ENCODE data around the gene MIPEP. TPM values are rescaled to one million over a fixed set of nuclear protein-coding genes. Genes with fewer than 3 reads are reported as not detected.

Gene MIPEP
- total and polyA plus RNA-seq, 10 of the 15 experiments (the other 5 are each of a cell fraction or from before 2014, with no cell fraction given), result 15.6 to 56.2 (median 29.8) TPM

DNA sequence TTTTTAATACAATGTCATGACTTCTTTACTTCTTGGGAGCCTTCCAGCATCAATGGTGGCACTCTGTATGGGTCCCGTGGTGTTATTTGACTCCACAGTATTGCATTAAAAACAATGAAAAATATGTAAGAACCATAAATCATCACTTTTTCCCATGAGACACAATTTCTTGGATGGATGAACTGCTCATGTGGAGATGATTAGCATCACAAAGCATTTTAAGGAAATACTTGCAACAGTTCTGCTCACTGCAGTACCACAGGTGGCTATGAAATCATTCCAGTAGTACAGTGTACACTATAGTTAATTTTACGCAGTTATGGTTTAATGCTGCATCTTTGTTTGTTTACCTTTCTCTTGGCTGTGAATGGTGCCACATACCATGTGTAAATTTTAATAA lies 45.3 kb upstream of the MIPEP start:
- Histone ChIP-seq H3K4me2 (ENCODE audit: control insufficient read depth, insufficient read depth) (no peak overlapping the region), H3K4me1 (ENCODE audit: control insufficient read depth, insufficient read depth, low read length) (no peaks in the 10 kb centered on the region), H3K36me3 (ENCODE audit: control insufficient read depth in 2 of 2, insufficient read depth in 2 of 2, low read length in 1 of 2) (no peaks in the 10 kb centered on the region), H4K20me1 (ENCODE audit: control insufficient read depth, insufficient read depth) (no peaks in the 10 kb centered on the region), H3K9ac (ENCODE audit: control insufficient read depth, insufficient read depth, low read length) (no peak overlapping the region), H3K27me3 (replicated peaks in 1 of 2; ENCODE audit: control insufficient read depth in 2 of 2, insufficient read depth in 2 of 2, low read length in 1 of 2) (no peaks in the 10 kb centered on the region; a peak in 1 of 4 replicates), H3K9me3 (replicated peaks; ENCODE audit: control insufficient read depth, insufficient read depth, low read length) (no peaks in the 10 kb centered on the region), H3K27ac (ENCODE audit: control insufficient read depth, insufficient read depth) (no peak overlapping the region), H3K79me2 (ENCODE audit: control insufficient read depth, insufficient read depth, low read length) (no peaks in the 10 kb centered on the region), H2AFZ (ENCODE audit: control insufficient read depth, low read depth, low read length) (no peak overlapping the region), H3K4me3 (no peak overlapping the region)
- RAD21 ChIA-PET (ENCODE audit: unreplicated experiment), result no interaction called here
- FAIRE-seq (no peak), DNase-seq (ENCODE audit: low read depth, low spot score) (no peak), ATAC-seq (no peak)
- intact Hi-C loops (cut with micrococcal nuclease; ENCODE audit: unreplicated experiment) (no loop called here), in situ Hi-C loops (cut with MboI) (no loop called here)
- POLR2A ChIA-PET, result no interaction called here
- SMC1A ChIA-PET (ENCODE audit: uncharacterized antibody, unreplicated experiment), result no interaction called here
- CTCF ChIA-PET, result interaction anchor here (1.3 kb wide), 1 partner anchor 22 kb away, joined by 3 read pairs; no protein-coding TSS in a partner anchor
- no TSS peak for BruUV-seq (replicated peaks)
- WGBS (ENCODE audit: insufficient coverage, insufficient replicate concordance, low lambda C conversion rate, missing lambda C conversion rate), result 59% methylated on average over 2 of the region's 2 CpGs
- TF ChIP-seq PAX5 (IDR thresholded peaks at IDR 0.05; ENCODE audit: borderline replicate concordance, low read depth, low read length) (no peak), CBFB (IDR thresholded peaks at IDR 0.05; ENCODE audit: low read depth) (no peak), BHLHE40 (IDR thresholded peaks at IDR 0.05; ENCODE audit: borderline replicate concordance in 1 of 2, low read depth in 2 of 2, low read length in 1 of 2) (no peak), PAX8 (IDR thresholded peaks at IDR 0.05) (no peak), TCF3 (IDR thresholded peaks at IDR 0.05; ENCODE audit: borderline replicate concordance, insufficient read depth, low read depth, low read length) (no peak), ZNF274 (IDR thresholded peaks at IDR 0.05; ENCODE audit: insufficient read depth, insufficient read length) (no peak), NFIC (IDR thresholded peaks at IDR 0.05; ENCODE audit: low read depth, low read length) (no peak), KDM1A (IDR thresholded peaks at IDR 0.05; ENCODE audit: borderline replicate concordance) (no peak), SMAD1 (IDR thresholded peaks at IDR 0.05; ENCODE audit: low read depth, partially characterized antibody) (no peak), HDAC6 (IDR thresholded peaks at IDR 0.05; ENCODE audit: unreplicated experiment) (no peak), PML (IDR thresholded peaks at IDR 0.05; ENCODE audit: low read length) (no peak), HDGF (IDR thresholded peaks at IDR 0.05) (no peak)
- TF ChIP-seq, protein P1, sequence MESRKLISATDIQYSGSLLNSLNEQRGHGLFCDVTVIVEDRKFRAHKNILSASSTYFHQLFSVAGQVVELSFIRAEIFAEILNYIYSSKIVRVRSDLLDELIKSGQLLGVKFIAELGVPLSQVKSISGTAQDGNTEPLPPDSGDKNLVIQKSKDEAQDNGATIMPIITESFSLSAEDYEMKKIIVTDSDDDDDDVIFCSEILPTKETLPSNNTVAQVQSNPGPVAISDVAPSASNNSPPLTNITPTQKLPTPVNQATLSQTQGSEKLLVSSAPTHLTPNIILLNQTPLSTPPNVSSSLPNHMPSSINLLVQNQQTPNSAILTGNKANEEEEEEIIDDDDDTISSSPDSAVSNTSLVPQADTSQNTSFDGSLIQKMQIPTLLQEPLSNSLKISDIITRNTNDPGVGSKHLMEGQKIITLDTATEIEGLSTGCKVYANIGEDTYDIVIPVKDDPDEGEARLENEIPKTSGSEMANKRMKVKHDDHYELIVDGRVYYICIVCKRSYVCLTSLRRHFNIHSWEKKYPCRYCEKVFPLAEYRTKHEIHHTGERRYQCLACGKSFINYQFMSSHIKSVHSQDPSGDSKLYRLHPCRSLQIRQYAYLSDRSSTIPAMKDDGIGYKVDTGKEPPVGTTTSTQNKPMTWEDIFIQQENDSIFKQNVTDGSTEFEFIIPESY (IDR thresholded peaks at IDR 0.05), result no peak
- TF ChIP-seq, protein P2, sequence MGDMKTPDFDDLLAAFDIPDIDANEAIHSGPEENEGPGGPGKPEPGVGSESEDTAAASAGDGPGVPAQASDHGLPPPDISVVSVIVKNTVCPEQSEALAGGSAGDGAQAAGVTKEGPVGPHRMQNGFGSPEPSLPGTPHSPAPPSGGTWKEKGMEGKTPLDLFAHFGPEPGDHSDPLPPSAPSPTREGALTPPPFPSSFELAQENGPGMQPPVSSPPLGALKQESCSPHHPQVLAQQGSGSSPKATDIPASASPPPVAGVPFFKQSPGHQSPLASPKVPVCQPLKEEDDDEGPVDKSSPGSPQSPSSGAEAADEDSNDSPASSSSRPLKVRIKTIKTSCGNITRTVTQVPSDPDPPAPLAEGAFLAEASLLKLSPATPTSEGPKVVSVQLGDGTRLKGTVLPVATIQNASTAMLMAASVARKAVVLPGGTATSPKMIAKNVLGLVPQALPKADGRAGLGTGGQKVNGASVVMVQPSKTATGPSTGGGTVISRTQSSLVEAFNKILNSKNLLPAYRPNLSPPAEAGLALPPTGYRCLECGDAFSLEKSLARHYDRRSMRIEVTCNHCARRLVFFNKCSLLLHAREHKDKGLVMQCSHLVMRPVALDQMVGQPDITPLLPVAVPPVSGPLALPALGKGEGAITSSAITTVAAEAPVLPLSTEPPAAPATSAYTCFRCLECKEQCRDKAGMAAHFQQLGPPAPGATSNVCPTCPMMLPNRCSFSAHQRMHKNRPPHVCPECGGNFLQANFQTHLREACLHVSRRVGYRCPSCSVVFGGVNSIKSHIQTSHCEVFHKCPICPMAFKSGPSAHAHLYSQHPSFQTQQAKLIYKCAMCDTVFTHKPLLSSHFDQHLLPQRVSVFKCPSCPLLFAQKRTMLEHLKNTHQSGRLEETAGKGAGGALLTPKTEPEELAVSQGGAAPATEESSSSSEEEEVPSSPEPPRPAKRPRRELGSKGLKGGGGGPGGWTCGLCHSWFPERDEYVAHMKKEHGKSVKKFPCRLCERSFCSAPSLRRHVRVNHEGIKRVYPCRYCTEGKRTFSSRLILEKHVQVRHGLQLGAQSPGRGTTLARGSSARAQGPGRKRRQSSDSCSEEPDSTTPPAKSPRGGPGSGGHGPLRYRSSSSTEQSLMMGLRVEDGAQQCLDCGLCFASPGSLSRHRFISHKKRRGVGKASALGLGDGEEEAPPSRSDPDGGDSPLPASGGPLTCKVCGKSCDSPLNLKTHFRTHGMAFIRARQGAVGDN (IDR thresholded peaks at IDR 0.05), result no peak
- TF ChIP-seq, protein P3, sequence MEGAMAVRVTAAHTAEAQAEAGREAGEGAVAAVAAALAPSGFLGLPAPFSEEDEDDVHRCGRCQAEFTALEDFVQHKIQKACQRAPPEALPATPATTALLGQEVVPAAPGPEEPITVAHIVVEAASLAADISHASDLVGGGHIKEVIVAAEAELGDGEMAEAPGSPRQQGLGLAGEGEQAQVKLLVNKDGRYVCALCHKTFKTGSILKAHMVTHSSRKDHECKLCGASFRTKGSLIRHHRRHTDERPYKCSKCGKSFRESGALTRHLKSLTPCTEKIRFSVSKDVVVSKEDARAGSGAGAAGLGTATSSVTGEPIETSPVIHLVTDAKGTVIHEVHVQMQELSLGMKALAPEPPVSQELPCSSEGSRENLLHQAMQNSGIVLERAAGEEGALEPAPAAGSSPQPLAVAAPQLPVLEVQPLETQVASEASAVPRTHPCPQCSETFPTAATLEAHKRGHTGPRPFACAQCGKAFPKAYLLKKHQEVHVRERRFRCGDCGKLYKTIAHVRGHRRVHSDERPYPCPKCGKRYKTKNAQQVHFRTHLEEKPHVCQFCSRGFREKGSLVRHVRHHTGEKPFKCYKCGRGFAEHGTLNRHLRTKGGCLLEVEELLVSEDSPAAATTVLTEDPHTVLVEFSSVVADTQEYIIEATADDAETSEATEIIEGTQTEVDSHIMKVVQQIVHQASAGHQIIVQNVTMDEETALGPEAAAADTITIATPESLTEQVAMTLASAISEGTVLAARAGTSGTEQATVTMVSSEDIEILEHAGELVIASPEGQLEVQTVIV (IDR thresholded peaks at IDR 0.05; ENCODE audit: borderline replicate concordance, partially characterized antibody), result no peak
- TF ChIP-seq, protein P4, sequence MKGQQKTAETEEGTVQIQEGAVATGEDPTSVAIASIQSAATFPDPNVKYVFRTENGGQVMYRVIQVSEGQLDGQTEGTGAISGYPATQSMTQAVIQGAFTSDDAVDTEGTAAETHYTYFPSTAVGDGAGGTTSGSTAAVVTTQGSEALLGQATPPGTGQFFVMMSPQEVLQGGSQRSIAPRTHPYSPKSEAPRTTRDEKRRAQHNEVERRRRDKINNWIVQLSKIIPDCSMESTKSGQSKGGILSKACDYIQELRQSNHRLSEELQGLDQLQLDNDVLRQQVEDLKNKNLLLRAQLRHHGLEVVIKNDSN (IDR thresholded peaks at IDR 0.05; ENCODE audit: borderline replicate concordance, extremely low read length, insufficient read depth, low read depth, low read length), result no peak

Measured in GM12878 (cell line).